Middle frontal gyrus (tissue), 1 donor: ENCODE data around the gene CARMIL3.

Experiments used
- DNase-seq: peaks from one replicate; pipeline ENCODE4 v3.0.0-alpha.2; 2015; ENCODE audit warnings: low spot score; ENCODE audit errors: extremely low spot score

The CARMIL3 gene

GRCh38 chr14:24060984-24061913 is 9.4 kb downstream of the CARMIL3 start:
- no peak for DNase-seq

- no peak for DNase-seq
Observed at GRCh38 chr14:24062216-24062980, 10.6 kb downstream of the CARMIL3 start.

- no peak for DNase-seq
Observed at GRCh38 chr14:24063263-24063836, 11.5 kb downstream of the CARMIL3 start.

- DNase-seq: no peak
Observed at GRCh38 chr14:24064091-24064795, 12.4 kb downstream of the CARMIL3 start.

- DNase-seq: no peak
Observed at GRCh38 chr14:24064856-24065255, 13.0 kb downstream of the CARMIL3 start.

- no peak for DNase-seq
Observed at GRCh38 chr14:24065408-24065807, 13.6 kb downstream of the CARMIL3 start.

GRCh38 chr14:24066496-24067132 is 14.8 kb downstream of the CARMIL3 start:
- no peak for DNase-seq

- no peak for DNase-seq
Observed at GRCh38 chr14:24067133-24068082, 15.6 kb downstream of the CARMIL3 start.

GRCh38 chr14:24068711-24069410 is 17.1 kb downstream of the CARMIL3 start:
- DNase-seq: no peak

- DNase-seq: no peak
Observed at GRCh38 chr14:24069411-24069735, 17.6 kb downstream of the CARMIL3 start.

- no peak for DNase-seq
Observed at GRCh38 chr14:24070285-24071143, 18.7 kb downstream of the CARMIL3 start.

- no peak for DNase-seq
Observed at GRCh38 chr14:24071144-24071697, 19.4 kb downstream of the CARMIL3 start, which contains the start of gene CPNE6. TSS of gene CPNE6 (plus strand) at chr14:24071562. CDS start at chr14:24072937, 1,375 bp downstream.

GRCh38 chr14:24071836-24072430 is 20.1 kb downstream of the CARMIL3 start:
- DNase-seq: no peak

GRCh38 chr14:24072436-24072835 is 20.6 kb downstream of the CARMIL3 start:
- no peak for DNase-seq

- DNase-seq: no peak
Observed at GRCh38 chr14:24072881-24073877, 21.4 kb downstream of the CARMIL3 start.
